Right lobe of liver (tissue), 4 donors: ENCODE data around the gene PACC1.

Experiments
- CTCF ChIP-seq, 4 donors: fragments of 200-600 bp in 3 of 4; fragments of 450-650 bp in 1 of 4; IDR thresholded peaks; one replicate each; pipeline versions ENCODE4 v1.5.1 to v1.8.0; 2016 to 2022; ENCODE audit warnings: antibody characterized with exemption in 4 of 4, mild to moderate bottlenecking in 2 of 4
- POLR2A ChIP-seq: fragments of 450-650 bp; IDR thresholded peaks from one replicate; pipeline ENCODE4 v1.6.1; 2017; ENCODE audit warnings: antibody characterized with exemption, mild to moderate bottlenecking
- donor health status: DM: no; HTN: no; CAD: no.
- donor health status: DM: no; HTN: no; CAD: no.
- donor health status: DM: no; HTN: yes; CAD: no.

DNA sequence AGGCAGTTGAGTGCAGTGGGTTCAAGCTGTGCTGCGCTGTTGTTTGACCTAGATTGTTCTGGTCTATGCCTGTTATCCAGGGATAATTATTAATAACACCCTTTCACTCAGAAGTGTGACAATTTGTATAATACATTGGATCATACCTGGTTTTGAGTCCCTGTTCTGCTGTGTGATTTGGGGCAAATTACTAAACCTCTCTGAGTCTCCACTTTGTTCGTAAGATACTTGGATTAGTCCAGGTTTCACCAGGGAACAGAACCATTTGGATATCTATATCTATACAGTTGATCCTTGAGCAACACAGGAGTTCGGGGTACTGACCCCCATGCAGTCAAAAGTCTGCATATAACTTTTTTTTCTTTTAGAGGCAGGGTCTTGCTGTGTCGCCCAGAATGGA, 20.3 kb upstream of the PACC1 start:
- TF ChIP-seq CTCF (IDR thresholded peaks at IDR 0.05) (no peak), POLR2A (no peak)
